ENCODE data around the gene TXNDC8.
A peak's percentile ranks its signal among the peaks of the same experiment; 100 is the strongest.

The TXNDC8 gene

GRCh38 chr9:110266795-110267194, 70.9 kb downstream of the TXNDC8 start:
- no peaks in the 10 kb centered on the region for H3K9me3 Mint-ChIP-seq

GRCh38 chr9:110261632-110262031, 76.0 kb downstream of the TXNDC8 start:
- DNase-seq (no peak), ATAC-seq (no peak)
- H3K4me1 Mint-ChIP-seq: peaks cover 25% of the 10 kb centered on the region
- no peak overlapping the region for H3K4me3 Mint-ChIP-seq
- no peaks in the 10 kb centered on the region for H3K9me3 Mint-ChIP-seq
- no peaks in the 10 kb centered on the region for H3K27me3 Mint-ChIP-seq
- H3K27ac Mint-ChIP-seq: peak overlapping the region in 1 of 2 donors; percentile 33

More at GRCh38 chr9:110266795-110267194, 70.9 kb downstream of the TXNDC8 start:
- H3K27ac Mint-ChIP-seq: no peak overlapping the region
- ATAC-seq (no peak), DNase-seq (no peak)
- H3K27me3 Mint-ChIP-seq: no peaks in the 10 kb centered on the region
- H3K4me3 Mint-ChIP-seq: no peak overlapping the region
- H3K4me1 Mint-ChIP-seq: no peaks in the 10 kb centered on the region

- DNase-seq (no peak), ATAC-seq (no peak)
- Mint-ChIP-seq H3K27ac (no peak overlapping the region), H3K9me3 (no peaks in the 10 kb centered on the region), H3K4me3 (no peak overlapping the region), H3K27me3 (no peaks in the 10 kb centered on the region), H3K4me1 (peaks cover 25% of the 10 kb centered on the region)
These were observed 76.8 kb downstream of the TXNDC8 start for GRCh38 chr9:110260911-110261310.

- DNase-seq (no peak), ATAC-seq (no peak)
- no peak overlapping the region for H3K27ac Mint-ChIP-seq
- H3K4me1 Mint-ChIP-seq: peaks cover 34% of the 10 kb centered on the region
- no peaks in the 10 kb centered on the region for H3K27me3 Mint-ChIP-seq
- no peaks in the 10 kb centered on the region for H3K9me3 Mint-ChIP-seq
- H3K4me3 Mint-ChIP-seq: no peak overlapping the region
These were observed 78.1 kb downstream of the TXNDC8 start for GRCh38 chr9:110259566-110259965.

GRCh38 chr9:110258690-110259091, 79.0 kb downstream of the TXNDC8 start:
- Mint-ChIP-seq H3K4me3 (no peak overlapping the region), H3K4me1 (peaks cover 43% of the 10 kb centered on the region), H3K9me3 (no peaks in the 10 kb centered on the region), H3K27ac (no peak overlapping the region), H3K27me3 (no peaks in the 10 kb centered on the region)
- ATAC-seq (no peak), DNase-seq (no peak)

GRCh38 chr9:110257956-110258355, 79.7 kb downstream of the TXNDC8 start:
- Mint-ChIP-seq H3K27ac (no peak overlapping the region), H3K4me3 (peak overlapping the region in 1 of 2 donors; percentile 96), H3K27me3 (no peaks in the 10 kb centered on the region), H3K9me3 (no peaks in the 10 kb centered on the region), H3K4me1 (peaks cover 50% of the 10 kb centered on the region)
- DNase-seq (no peak), ATAC-seq (no peak)

GRCh38 chr9:110257097-110257841, 80.4 kb downstream of the TXNDC8 start:
- peak overlapping the region; percentile 89 to 97 for H3K27ac Mint-ChIP-seq
- peak in 1 of 2 donors; percentile 12 for DNase-seq
- peaks cover 57% of the 10 kb centered on the region for H3K4me1 Mint-ChIP-seq
- peak overlapping the region; percentile 93 to 96 for H3K4me3 Mint-ChIP-seq
- peak; percentile 24 for ATAC-seq
- no peaks in the 10 kb centered on the region for H3K9me3 Mint-ChIP-seq
- no peaks in the 10 kb centered on the region for H3K27me3 Mint-ChIP-seq

- Mint-ChIP-seq H3K4me1 (peaks cover 57% of the 10 kb centered on the region), H3K4me3 (peak within 1 kb of the TSS; percentile 93 to 96), H3K27me3 (no peaks in the 10 kb centered on the region), H3K27ac (peak within 1 kb of the TSS; percentile 98 to 99), H3K9me3 (no peaks in the 10 kb centered on the region)
- peak; percentile 82 to 86 for DNase-seq
- peak; percentile 83 for ATAC-seq
These were observed 81.1 kb downstream of the TXNDC8 start, which contains the start of gene TXN for GRCh38 chr9:110256380-110257096. TSS of gene TXN (minus strand) at chr9:110256507. CDS start at chr9:110256435, 72 bp downstream.

GRCh38 chr9:110255463-110256379, 81.9 kb downstream of the TXNDC8 start:
- ATAC-seq (peak; percentile 47), DNase-seq (peak; percentile 40 to 62)
- Mint-ChIP-seq H3K27me3 (no peaks in the 10 kb centered on the region), H3K4me1 (peaks cover 57% of the 10 kb centered on the region), H3K9me3 (no peaks in the 10 kb centered on the region), H3K4me3 (peak overlapping the region; percentile 93 to 96), H3K27ac (peak overlapping the region; percentile 98 to 99)

GRCh38 chr9:110255034-110255462, 82.6 kb downstream of the TXNDC8 start:
- DNase-seq: peak in 1 of 2 donors; percentile 16
- no peak for ATAC-seq
- peaks cover 57% of the 10 kb centered on the region for H3K4me1 Mint-ChIP-seq
- H3K27ac Mint-ChIP-seq: peak overlapping the region; percentile 98 to 99
- peak overlapping the region; percentile 93 to 96 for H3K4me3 Mint-ChIP-seq
- no peaks in the 10 kb centered on the region for H3K9me3 Mint-ChIP-seq
- no peaks in the 10 kb centered on the region for H3K27me3 Mint-ChIP-seq

GRCh38 chr9:110254500-110254899, 83.2 kb downstream of the TXNDC8 start:
- Mint-ChIP-seq H3K4me1 (peaks cover 59% of the 10 kb centered on the region), H3K9me3 (no peaks in the 10 kb centered on the region), H3K4me3 (peak overlapping the region; percentile 93 to 96), H3K27ac (peak overlapping the region in 1 of 2 donors; percentile 99), H3K27me3 (no peaks in the 10 kb centered on the region)
- no peak for ATAC-seq
- no peak for DNase-seq
